ENCODE data around the gene KRTAP2-3. TPM values are rescaled to one million over a fixed set of nuclear protein-coding genes. Genes with fewer than 3 reads are reported as not detected.
"Not testable (repeated sequence)": the region's sequence is repeated elsewhere in the genome, so short reads cannot be mapped to it uniquely, and the experiment has no call there.

The KRTAP2-3 gene
- total and polyA plus RNA-seq, 2 of the 4 experiments (the other 2 are of a cell fraction) = 1.4 to 35.2 TPM

- H3K14ac ChIP-seq (replicated peaks; ENCODE audit: low read depth, low read length); intact Hi-C loops (cut with micrococcal nuclease); H3K9me3 ChIP-seq (ENCODE audit: control insufficient read depth, insufficient read depth, low read length); H3K9ac ChIP-seq (ENCODE audit: low read depth, low read length); BruUV-seq (replicated peaks); ATAC-seq (ENCODE audit: low read depth); H3K23ac ChIP-seq (ENCODE audit: low read depth, low read length); H3K36me3 ChIP-seq (ENCODE audit: control insufficient read depth, insufficient read depth, low read length); H3K9me1 ChIP-seq (ENCODE audit: insufficient read depth, low read length); H3K79me1 ChIP-seq (ENCODE audit: low read depth in 1 of 2, low read length in 2 of 2); CTCF ChIA-PET; DNase-seq; H3K56ac ChIP-seq (ENCODE audit: extremely low read depth, insufficient read depth, low read length); in situ Hi-C loops (cut with MboI; ENCODE audit: low sequenced_read_pairs); POLR2A ChIA-PET (ENCODE audit: unreplicated experiment); H2AK9ac ChIP-seq (replicated peaks; ENCODE audit: low read depth, low read length, poor library complexity); H4K5ac ChIP-seq (ENCODE audit: low read depth, low read length); H4K91ac ChIP-seq (ENCODE audit: insufficient read depth, low read depth, low read length); H3K27ac ChIP-seq (ENCODE audit: insufficient read depth, low read length); H2AFZ ChIP-seq (replicated peaks; ENCODE audit: low read length, poor library complexity); H2BK5ac ChIP-seq (ENCODE audit: low read depth, low read length, poor library complexity, severe bottlenecking); H3K4ac ChIP-seq (ENCODE audit: low read depth, low read length); H2AK5ac ChIP-seq (ENCODE audit: low read depth, low read length); H3K27me3 ChIP-seq (ENCODE audit: control insufficient read depth, insufficient read depth, low read length); H3K18ac ChIP-seq (ENCODE audit: low read depth, low read length); H3K4me2 ChIP-seq (ENCODE audit: low read depth, low read length); dilution Hi-C loops (cut with HindIII; ENCODE audit: low sequenced_read_pairs, unreplicated experiment); H3K4me1 ChIP-seq (ENCODE audit: control insufficient read depth, insufficient read depth, low read length); H4K20me1 ChIP-seq (ENCODE audit: insufficient read depth, low read length): not testable (repeated sequence)
- Histone ChIP-seq H2BK15ac (ENCODE audit: low read depth, low read length) (peak overlapping the region; percentile 71; the same call in 1 of the 3 replicates), H3K4me3 (ENCODE audit: insufficient read depth, low read depth, low read length) (peak overlapping the region; percentile 16; the same call in 1 of the 2 replicates), H2BK120ac (ENCODE audit: low read depth, low read length) (peak overlapping the region; percentile 41), H2BK20ac (ENCODE audit: low read depth, low read length) (peak overlapping the region; percentile 62; the same call in 1 of the 2 replicates), H4K8ac (ENCODE audit: low read depth in 2 of 2, low read length in 2 of 2) (peak overlapping the region in 1 of 2 experiments; percentile 4; a peak in 1 of 4 replicates)
- no CpG with 5 or more reads among the region's 1 CpG for WGBS, 2 experiments (ENCODE audit: extremely low coverage in 2 of 2, insufficient read length in 1 of 2)
Observed at GRCh38 chr17:41108728-41109386, 48.9 kb upstream of the KRTAP2-3 start.
